Neutrophil (primary cell): ENCODE results near the gene WDR48.

Source experiments
- H3K27ac ChIP-seq: fragments of 200-600 bp; sonication (generic); 2 replicates; pipeline ENCODE4 v1.5.1; 2016; ENCODE audit warnings: mild to moderate bottlenecking, moderate library complexity
- H3K27me3 ChIP-seq: fragments of 200-600 bp; sonication (generic); 2 replicates; pipeline ENCODE4 v1.6.0; 2016; ENCODE audit warnings: mild to moderate bottlenecking
- H3K36me3 ChIP-seq: fragments of 200-600 bp; sonication (generic); 2 replicates; pipeline ENCODE4 v1.5.1; 2017
- H3K4me1 ChIP-seq, 2 experiments: fragments of 200-600 bp in 1 of 2; sonication (generic) in 1 of 2; 1 replicate in 1 of 2; 2 replicates in 1 of 2; pipeline versions ENCODE4 v1.5.1 to v1.6.1; 2013 to 2016; ENCODE audit warnings: low read depth in 1 of 2, low read length in 1 of 2, mild to moderate bottlenecking in 1 of 2, moderate library complexity in 1 of 2; ENCODE audit not compliant: control insufficient read depth in 1 of 2, insufficient read depth in 1 of 2
- H3K4me3 ChIP-seq, 2 experiments: fragments of 200-600 bp in 1 of 2; sonication (generic) in 1 of 2; 1 replicate in 1 of 2; 2 replicates in 1 of 2; pipeline ENCODE4 v1.5.1; 2013 to 2016; ENCODE audit warnings: low read depth in 1 of 2, low read length in 1 of 2, mild to moderate bottlenecking in 1 of 2, moderate library complexity in 1 of 2
- H3K9me3 ChIP-seq: fragments of 200-600 bp; sonication (generic); 2 replicates; pipeline ENCODE4 v1.5.1; 2016
- TF ChIP-seq, protein P1 (sequence below): fragments of 200-600 bp; sonication (generic); IDR thresholded peaks from 2 replicates; pipeline ENCODE4 v1.5.1; 2016; ENCODE audit warnings: antibody characterized with exemption

The WDR48 gene

DNA sequence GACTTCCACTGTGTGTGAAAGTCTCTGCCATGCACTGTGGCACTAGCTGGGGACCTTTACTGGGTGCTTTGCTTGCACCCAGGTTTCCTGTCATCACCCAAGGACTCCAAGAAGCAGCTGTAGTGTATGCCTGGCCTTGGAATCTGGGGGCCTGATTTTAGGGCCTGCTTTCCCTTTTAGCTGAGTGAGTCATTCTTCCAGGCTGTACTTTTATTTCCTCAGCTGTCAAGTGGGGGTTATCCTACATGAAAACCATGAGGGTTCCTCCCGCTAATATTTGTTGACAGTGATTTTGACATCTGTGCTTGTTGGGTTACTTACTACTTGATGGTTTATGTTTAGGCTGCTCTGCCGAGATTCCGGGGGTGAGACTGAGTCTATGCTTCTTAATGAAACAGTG is 37.1 kb downstream of the WDR48 start:
- Histone ChIP-seq H3K9me3 (no peaks in the 10 kb centered on the region), H3K27me3 (no peaks in the 10 kb centered on the region), H3K27ac (no peak overlapping the region), H3K4me1 (no peaks in the 10 kb centered on the region), H3K36me3 (peaks cover 94% of the 10 kb centered on the region), H3K4me3 (no peak overlapping the region)
- TF ChIP-seq, protein P1, sequence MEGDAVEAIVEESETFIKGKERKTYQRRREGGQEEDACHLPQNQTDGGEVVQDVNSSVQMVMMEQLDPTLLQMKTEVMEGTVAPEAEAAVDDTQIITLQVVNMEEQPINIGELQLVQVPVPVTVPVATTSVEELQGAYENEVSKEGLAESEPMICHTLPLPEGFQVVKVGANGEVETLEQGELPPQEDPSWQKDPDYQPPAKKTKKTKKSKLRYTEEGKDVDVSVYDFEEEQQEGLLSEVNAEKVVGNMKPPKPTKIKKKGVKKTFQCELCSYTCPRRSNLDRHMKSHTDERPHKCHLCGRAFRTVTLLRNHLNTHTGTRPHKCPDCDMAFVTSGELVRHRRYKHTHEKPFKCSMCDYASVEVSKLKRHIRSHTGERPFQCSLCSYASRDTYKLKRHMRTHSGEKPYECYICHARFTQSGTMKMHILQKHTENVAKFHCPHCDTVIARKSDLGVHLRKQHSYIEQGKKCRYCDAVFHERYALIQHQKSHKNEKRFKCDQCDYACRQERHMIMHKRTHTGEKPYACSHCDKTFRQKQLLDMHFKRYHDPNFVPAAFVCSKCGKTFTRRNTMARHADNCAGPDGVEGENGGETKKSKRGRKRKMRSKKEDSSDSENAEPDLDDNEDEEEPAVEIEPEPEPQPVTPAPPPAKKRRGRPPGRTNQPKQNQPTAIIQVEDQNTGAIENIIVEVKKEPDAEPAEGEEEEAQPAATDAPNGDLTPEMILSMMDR: no peak

DNA sequence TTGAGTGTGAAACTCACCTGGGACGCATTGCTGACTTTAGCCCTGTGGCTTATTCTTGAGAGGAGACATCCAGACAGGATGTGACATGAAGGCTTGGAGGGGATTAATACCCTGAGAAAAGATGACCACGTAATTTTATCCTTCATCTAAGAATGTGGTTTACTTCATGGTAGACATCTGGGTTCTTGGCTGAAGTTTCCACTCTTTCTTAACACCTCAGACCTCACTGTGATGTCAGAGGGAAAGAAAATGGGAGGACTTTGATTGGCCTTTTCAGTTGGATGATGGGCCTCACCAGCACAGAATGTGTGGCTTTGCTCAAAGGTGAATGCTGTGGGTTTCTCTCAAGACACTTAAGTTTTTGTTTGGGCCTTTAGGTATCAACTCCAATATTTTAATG is 39.1 kb downstream of the WDR48 start:
- H3K4me1 ChIP-seq: no peaks in the 10 kb centered on the region
- TF ChIP-seq, protein P1: no peak
- no peak overlapping the region for H3K27ac ChIP-seq
- H3K27me3 ChIP-seq: no peaks in the 10 kb centered on the region
- H3K9me3 ChIP-seq: no peaks in the 10 kb centered on the region
- H3K4me3 ChIP-seq: no peak overlapping the region
- H3K36me3 ChIP-seq: peaks cover 97% of the 10 kb centered on the region

DNA sequence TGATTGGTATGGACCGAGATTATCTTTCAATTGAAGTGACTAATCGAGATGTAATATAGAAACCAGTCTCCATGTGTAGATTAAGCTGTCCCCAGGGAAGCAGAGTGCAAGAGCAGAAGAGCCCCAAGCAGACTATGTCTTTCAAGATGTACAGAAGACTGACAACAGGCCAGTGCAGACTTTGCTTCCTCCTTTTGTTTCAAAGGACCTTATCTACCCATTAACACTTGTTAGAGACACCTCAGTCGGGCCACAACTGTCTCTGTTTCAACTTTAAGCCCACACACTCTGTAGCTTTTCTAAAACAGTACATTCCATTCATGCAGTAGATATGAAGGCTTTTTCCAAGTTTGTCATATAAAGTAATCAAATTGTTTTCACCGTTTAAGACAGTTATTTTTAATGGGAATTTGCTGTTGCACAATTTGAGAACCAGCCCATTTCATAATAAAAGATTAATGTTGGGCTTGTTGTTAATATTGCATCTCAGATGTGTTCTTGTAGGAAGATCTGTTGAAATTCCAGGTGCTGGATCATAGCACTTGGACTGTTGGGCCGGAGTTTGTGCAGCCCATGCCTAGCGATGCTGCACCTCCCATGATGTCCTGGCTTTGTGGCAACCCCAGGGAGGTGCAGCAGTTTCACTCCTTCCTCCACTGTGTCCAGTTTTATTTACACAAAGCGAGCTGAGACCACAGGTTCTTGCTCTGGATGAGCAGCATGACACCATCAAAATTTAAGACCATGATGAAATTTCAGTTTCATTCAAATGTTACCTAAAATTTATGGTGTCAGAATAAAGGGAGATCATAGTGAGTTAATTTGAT is 43.2 kb downstream of the WDR48 start:
- Histone ChIP-seq H3K36me3 (peaks cover 98% of the 10 kb centered on the region), H3K4me1 (no peaks in the 10 kb centered on the region), H3K27ac (no peak overlapping the region), H3K4me3 (no peak overlapping the region), H3K9me3 (no peaks in the 10 kb centered on the region), H3K27me3 (no peaks in the 10 kb centered on the region)
- TF ChIP-seq, protein P1: no peak

DNA sequence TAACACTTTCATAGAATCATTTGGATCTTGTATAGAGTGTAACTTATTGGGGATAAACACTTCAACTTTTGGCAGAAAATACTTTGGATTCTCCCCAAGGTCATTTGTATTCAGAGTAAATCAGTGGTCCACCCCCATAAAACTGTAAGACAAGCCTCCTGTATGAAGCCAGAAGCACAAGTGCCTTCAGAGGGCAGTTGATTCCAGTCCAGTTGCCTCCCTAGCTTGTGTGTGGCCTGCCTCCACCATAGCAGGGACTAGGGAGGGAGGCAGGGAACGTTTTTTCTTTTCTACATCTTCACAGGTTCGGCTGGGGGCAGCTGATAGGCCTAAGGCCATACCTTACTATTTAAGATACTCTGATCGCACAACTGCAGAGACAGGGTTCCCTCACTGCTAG is 44.0 kb downstream of the WDR48 start:
- Histone ChIP-seq H3K4me1 (no peaks in the 10 kb centered on the region), H3K27ac (no peak overlapping the region), H3K27me3 (no peaks in the 10 kb centered on the region), H3K4me3 (no peak overlapping the region), H3K36me3 (peaks cover 100% of the 10 kb centered on the region), H3K9me3 (no peaks in the 10 kb centered on the region)
- TF ChIP-seq, protein P1: no peak

DNA sequence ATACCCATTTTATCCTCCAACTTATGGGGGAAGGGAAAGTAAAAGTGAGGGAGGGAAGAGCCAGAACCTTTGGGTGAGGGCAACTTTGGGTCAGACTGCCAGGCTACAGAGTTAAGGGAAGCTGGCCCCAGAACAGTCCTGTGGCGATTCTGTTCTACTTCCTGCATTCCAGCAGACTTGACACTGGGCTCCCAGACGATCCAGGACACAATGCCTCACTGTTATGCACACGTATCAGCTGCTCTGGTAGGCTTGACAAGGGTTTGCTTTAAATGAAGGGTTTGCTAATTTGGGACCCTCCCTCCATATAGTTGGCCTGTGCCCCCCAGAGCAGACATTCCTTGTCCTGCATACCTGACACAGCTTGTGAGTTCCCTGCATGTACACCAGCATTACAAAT is 45.0 kb downstream of the WDR48 start:
- no peaks in the 10 kb centered on the region for H3K27me3 ChIP-seq
- no peaks in the 10 kb centered on the region for H3K4me1 ChIP-seq
- H3K27ac ChIP-seq: no peak overlapping the region
- H3K4me3 ChIP-seq: no peak overlapping the region
- H3K9me3 ChIP-seq: no peaks in the 10 kb centered on the region
- TF ChIP-seq, protein P1: no peak
- H3K36me3 ChIP-seq: peaks cover 93% of the 10 kb centered on the region
